Measurements from ENCODE around the gene INO80E. TPM values are rescaled to one million over a fixed set of nuclear protein-coding genes. Genes with fewer than 3 reads are reported as not detected.
"Not testable (repeated sequence)": the region's sequence is repeated elsewhere in the genome, so short reads cannot be mapped to it uniquely, and the experiment has no call there.

INO80E gene
- total RNA-seq, 1 experiment from 2014 or later = 89.8 TPM

DNA sequence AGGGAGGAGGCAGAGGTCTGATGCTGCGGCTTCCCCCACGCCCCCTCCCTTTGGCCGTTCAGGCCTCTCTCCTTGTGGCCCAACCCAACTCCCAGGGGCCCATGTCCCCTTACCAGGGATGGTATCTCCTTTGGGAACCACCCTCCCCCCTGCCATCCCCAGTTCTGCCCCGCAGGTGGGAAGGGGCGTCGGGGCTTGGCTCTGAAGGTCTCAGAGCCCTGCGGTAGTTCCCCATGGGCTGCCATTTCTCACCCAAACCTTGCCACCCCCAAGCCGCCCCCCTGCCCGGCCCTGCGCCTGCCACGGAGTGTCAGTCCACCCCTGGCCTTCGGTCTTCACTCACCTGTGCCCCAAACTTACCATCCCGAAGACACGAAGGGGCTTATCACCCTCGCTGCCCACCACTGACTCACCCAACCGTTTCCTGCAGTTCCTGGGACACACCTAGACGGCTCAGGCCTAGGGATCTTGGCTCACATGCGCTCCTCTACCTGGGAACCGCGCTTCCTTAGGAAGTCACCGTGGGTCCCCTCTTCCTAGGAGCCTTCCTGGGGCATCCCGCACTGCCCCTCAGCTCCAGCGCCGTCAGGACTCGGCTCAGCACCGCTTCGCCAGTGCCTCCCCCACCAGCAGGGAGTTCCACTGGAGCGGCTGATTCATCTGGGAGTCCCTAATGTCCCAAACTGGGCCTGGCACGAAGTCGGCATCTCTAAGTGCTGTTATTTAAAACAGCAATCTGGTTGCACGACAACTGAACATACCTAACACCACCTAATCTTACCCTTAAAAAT is 15.9 kb downstream of the INO80E start:
- intact Hi-C loops (cut with micrococcal nuclease) = no loop called here
- Histone ChIP-seq H3K79me2 (ENCODE audit: insufficient read depth, low read length) (no peaks in the 10 kb centered on the region), H3K9me2 (ENCODE audit: insufficient read depth) (no peaks in the 10 kb centered on the region), H2AFZ (ENCODE audit: low read depth, low read length, poor library complexity, severe bottlenecking) (no peak overlapping the region), H3K9ac (ENCODE audit: low read length) (no peak overlapping the region), H3K27me3 (ENCODE audit: insufficient read depth, low read length) (no peaks in the 10 kb centered on the region), H3K36me3 (ENCODE audit: control insufficient read depth in 1 of 2, insufficient read depth in 2 of 2, low read length in 2 of 2) (no peaks in the 10 kb centered on the region), H3K4me1 (ENCODE audit: control insufficient read depth in 1 of 2, insufficient read depth in 2 of 2, low read length in 2 of 2) (no peaks in the 10 kb centered on the region), H3K9me3 (ENCODE audit: control insufficient read depth in 1 of 2, insufficient read depth in 1 of 2, low read depth in 1 of 2, low read length in 2 of 2) (no peaks in the 10 kb centered on the region), H3K4me3 (replicated peaks in 1 of 2; ENCODE audit: low read depth in 1 of 2, low read length in 2 of 2) (no peak overlapping the region), H3K4me2 (ENCODE audit: low read length) (no peak overlapping the region), H3K27ac (ENCODE audit: low read depth, low read length) (no peak overlapping the region), H4K20me1 (ENCODE audit: insufficient read depth) (no peaks in the 10 kb centered on the region)
- no peak for ATAC-seq
- no TSS peak for BruUV-seq (replicated peaks)
- ChIA-PET POLR2A (no interaction called here), CTCF (no interaction called here), RAD21 (ENCODE audit: low non-redundant PET in 1 of 2, low total read pairs in 2 of 2, uncharacterized antibody in 2 of 2, unreplicated experiment in 2 of 2) (interaction anchor here in 1 of 2 experiments (0.7 kb wide), 1 partner anchor 14 kb away, joined by 3 read pairs; no protein-coding TSS in a partner anchor)
- TF ChIP-seq CTCF (IDR thresholded peaks at IDR 0.05 in 2 of 3, conservative IDR thresholded peaks at IDR 0.05 in 1 of 3; ENCODE audit: borderline replicate concordance in 1 of 3, insufficient read depth in 1 of 3, low read depth in 2 of 3, low read length in 2 of 3) (no peak), ZNF274 (IDR thresholded peaks at IDR 0.05; ENCODE audit: low read depth, low read length) (no peak), EZH2phosphoT487 (IDR thresholded peaks at IDR 0.05; ENCODE audit: borderline replicate concordance) (no peak), SP1 (IDR thresholded peaks at IDR 0.05; ENCODE audit: low read depth) (no peak), ZFX (IDR thresholded peaks at IDR 0.05) (no peak)
- DNase-seq (ENCODE audit: low read depth, low spot score) = no peak

- H2AFZ ChIP-seq (ENCODE audit: low read depth, low read length, poor library complexity, severe bottlenecking); H3K9me2 ChIP-seq (ENCODE audit: insufficient read depth); H3K27ac ChIP-seq (ENCODE audit: low read depth, low read length); H3K4me2 ChIP-seq (ENCODE audit: low read length); H3K27me3 ChIP-seq (ENCODE audit: insufficient read depth, low read length); DNase-seq (ENCODE audit: low read depth, low spot score); H3K79me2 ChIP-seq (ENCODE audit: insufficient read depth, low read length); H3K36me3 ChIP-seq (ENCODE audit: control insufficient read depth in 1 of 2, insufficient read depth in 2 of 2, low read length in 2 of 2); H3K9ac ChIP-seq (ENCODE audit: low read length); H3K9me3 ChIP-seq (ENCODE audit: control insufficient read depth in 1 of 2, insufficient read depth in 1 of 2, low read depth in 1 of 2, low read length in 2 of 2); H3K4me1 ChIP-seq (ENCODE audit: control insufficient read depth in 1 of 2, insufficient read depth in 2 of 2, low read length in 2 of 2); ATAC-seq; H4K20me1 ChIP-seq (ENCODE audit: insufficient read depth); intact Hi-C loops (cut with micrococcal nuclease); H3K4me3 ChIP-seq (replicated peaks in 1 of 2; ENCODE audit: low read depth in 1 of 2, low read length in 2 of 2); BruUV-seq (replicated peaks): not testable (repeated sequence)
- ChIA-PET POLR2A (interaction anchor here (1.2 kb wide), 1 partner anchor 197 kb away, joined by 3 read pairs; the partner anchor contains the start of gene PAGR1), RAD21 (ENCODE audit: low non-redundant PET in 1 of 2, low total read pairs in 2 of 2, uncharacterized antibody in 2 of 2, unreplicated experiment in 2 of 2) (interaction anchor here in 1 of 2 experiments (0.7 kb wide), 1 partner anchor 15 kb away, joined by 3 read pairs; no protein-coding TSS in a partner anchor), CTCF (interaction anchor here (0.7 kb wide), 1 partner anchor 40 kb away, joined by 4 read pairs; a partner anchor contains a TSS)
Measured at GRCh38 chr16:30012598-30012997, 16.6 kb downstream of the INO80E start.

GRCh38 chr16:30015450-30015849 is 19.4 kb downstream of the INO80E start:
- ATAC-seq; BruUV-seq (replicated peaks); H3K36me3 ChIP-seq (ENCODE audit: control insufficient read depth in 1 of 2, insufficient read depth in 2 of 2, low read length in 2 of 2); RAD21 ChIA-PET (ENCODE audit: low non-redundant PET in 1 of 2, low total read pairs in 2 of 2, uncharacterized antibody in 2 of 2, unreplicated experiment in 2 of 2); H3K4me1 ChIP-seq (ENCODE audit: control insufficient read depth in 1 of 2, insufficient read depth in 2 of 2, low read length in 2 of 2); intact Hi-C loops (cut with micrococcal nuclease); H2AFZ ChIP-seq (ENCODE audit: low read depth, low read length, poor library complexity, severe bottlenecking); H3K27me3 ChIP-seq (ENCODE audit: insufficient read depth, low read length); H3K9me3 ChIP-seq (ENCODE audit: control insufficient read depth in 1 of 2, insufficient read depth in 1 of 2, low read depth in 1 of 2, low read length in 2 of 2); H3K79me2 ChIP-seq (ENCODE audit: insufficient read depth, low read length); DNase-seq (ENCODE audit: low read depth, low spot score); H4K20me1 ChIP-seq (ENCODE audit: insufficient read depth); H3K9ac ChIP-seq (ENCODE audit: low read length); H3K27ac ChIP-seq (ENCODE audit: low read depth, low read length); H3K4me2 ChIP-seq (ENCODE audit: low read length); H3K9me2 ChIP-seq (ENCODE audit: insufficient read depth); H3K4me3 ChIP-seq (replicated peaks in 1 of 2; ENCODE audit: low read depth in 1 of 2, low read length in 2 of 2): not testable (repeated sequence)
- ChIA-PET CTCF (interaction anchor here (1.1 kb wide), 1 partner anchor 167 kb away, joined by 3 read pairs; no protein-coding TSS in a partner anchor), POLR2A (interaction anchor here (0.5 kb wide), 2 partner anchors 60 to 314 kb away, joined by 3 to 5 read pairs; no protein-coding TSS in a partner anchor)

All from HCT116 (cell line).